Tibial artery (tissue), 4 donors: Measurements from ENCODE around the gene HCRTR1.
A peak's percentile ranks its signal among the peaks of the same experiment; 100 is the strongest.

ENCODE experiments used
- DNase-seq, 2 donors: peaks; one replicate each; pipeline ENCODE4 v3.0.0-alpha.2; 2019
- H3K27ac ChIP-seq, 2 donors: fragments of 200-600 bp; sonication (generic) in 1 of 2; 1 replicate in 1 of 2; 2 replicates in 1 of 2; pipeline ENCODE4 v1.5.1; 2018 to 2019; ENCODE audit warnings: mild to moderate bottlenecking in 1 of 2
- H3K27me3 ChIP-seq, 2 donors: fragments of 200-600 bp; sonication (generic) in 1 of 2; one replicate each; pipeline versions ENCODE4 v1.5.1 to v1.6.0; 2016 to 2019
- H3K36me3 ChIP-seq, 3 donors: fragments of 200-600 bp; sonication (generic) in 2 of 3; one replicate each; pipeline ENCODE4 v1.5.1; 2016 to 2019; ENCODE audit warnings: mild to moderate bottlenecking in 2 of 3
- H3K4me1 ChIP-seq, 4 donors: fragments of 200-600 bp; sonication (generic) in 2 of 4; 1 replicate in 3 of 4; 2 replicates in 1 of 4; pipeline ENCODE4 v1.5.1; 2016 to 2019
- H3K4me3 ChIP-seq, 2 donors: fragments of 200-600 bp; sonication (generic) in 1 of 2; 1 replicate in 1 of 2; 2 replicates in 1 of 2; pipeline ENCODE4 v1.5.1; 2018 to 2019; ENCODE audit warnings: mild to moderate bottlenecking in 2 of 2
- H3K9me3 ChIP-seq, 3 donors: fragments of 200-600 bp; sonication (generic) in 1 of 3; one replicate each; pipeline ENCODE4 v1.5.1; 2016 to 2019
- intact Hi-C: fragments of 100-400 bp; cut with DNase I; formaldehyde crosslinking; loops from one replicate; pipeline ENCODE4 v1.15.0; 2023; ENCODE audit warnings: low total_unique reads
- TF ChIP-seq, protein P1 (sequence below), 2 experiments: fragments of 200-600 bp in 1 of 2; fragments of 450-650 bp in 1 of 2; IDR thresholded peaks; one replicate each; pipeline ENCODE4 v1.5.1; 2017 to 2019; ENCODE audit warnings: antibody characterized with exemption in 2 of 2, mild to moderate bottlenecking in 1 of 2, moderate library complexity in 1 of 2

Gene HCRTR1

GRCh38 chr1:31675161-31675560 lies 57.7 kb downstream of the HCRTR1 start:
- H3K27ac ChIP-seq, result peak overlapping the region; percentile 47 to 89
- H3K4me3 ChIP-seq, result no peak overlapping the region
- H3K27me3 ChIP-seq, result no peaks in the 10 kb centered on the region
- H3K36me3 ChIP-seq, result peaks cover 0 to 48% (median 18%) of the 10 kb centered on the region in 3 donors
- intact Hi-C loops, result no loop called here
- TF ChIP-seq, protein P1, sequence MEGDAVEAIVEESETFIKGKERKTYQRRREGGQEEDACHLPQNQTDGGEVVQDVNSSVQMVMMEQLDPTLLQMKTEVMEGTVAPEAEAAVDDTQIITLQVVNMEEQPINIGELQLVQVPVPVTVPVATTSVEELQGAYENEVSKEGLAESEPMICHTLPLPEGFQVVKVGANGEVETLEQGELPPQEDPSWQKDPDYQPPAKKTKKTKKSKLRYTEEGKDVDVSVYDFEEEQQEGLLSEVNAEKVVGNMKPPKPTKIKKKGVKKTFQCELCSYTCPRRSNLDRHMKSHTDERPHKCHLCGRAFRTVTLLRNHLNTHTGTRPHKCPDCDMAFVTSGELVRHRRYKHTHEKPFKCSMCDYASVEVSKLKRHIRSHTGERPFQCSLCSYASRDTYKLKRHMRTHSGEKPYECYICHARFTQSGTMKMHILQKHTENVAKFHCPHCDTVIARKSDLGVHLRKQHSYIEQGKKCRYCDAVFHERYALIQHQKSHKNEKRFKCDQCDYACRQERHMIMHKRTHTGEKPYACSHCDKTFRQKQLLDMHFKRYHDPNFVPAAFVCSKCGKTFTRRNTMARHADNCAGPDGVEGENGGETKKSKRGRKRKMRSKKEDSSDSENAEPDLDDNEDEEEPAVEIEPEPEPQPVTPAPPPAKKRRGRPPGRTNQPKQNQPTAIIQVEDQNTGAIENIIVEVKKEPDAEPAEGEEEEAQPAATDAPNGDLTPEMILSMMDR (IDR thresholded peaks at IDR 0.05), result no peak
- peaks cover 4 to 53% (median 45%) of the 10 kb centered on the region in 4 donors for H3K4me1 ChIP-seq
- no peaks in the 10 kb centered on the region for H3K9me3 ChIP-seq
- no peak for DNase-seq

GRCh38 chr1:31675756-31676155 lies 58.3 kb downstream of the HCRTR1 start:
- Histone ChIP-seq H3K9me3 (no peaks in the 10 kb centered on the region), H3K27me3 (no peaks in the 10 kb centered on the region), H3K27ac (peak overlapping the region; percentile 47 to 89), H3K36me3 (peaks cover 0 to 54% (median 20%) of the 10 kb centered on the region in 3 donors), H3K4me1 (peaks cover 4 to 48% (median 41%) of the 10 kb centered on the region in 4 donors), H3K4me3 (no peak overlapping the region)
- DNase-seq, result no peak
- TF ChIP-seq, protein P1 (IDR thresholded peaks at IDR 0.05), result no peak
- intact Hi-C loops, result no loop called here
